ENCODE data around the gene ITPR2.

The ITPR2 gene

DNA sequence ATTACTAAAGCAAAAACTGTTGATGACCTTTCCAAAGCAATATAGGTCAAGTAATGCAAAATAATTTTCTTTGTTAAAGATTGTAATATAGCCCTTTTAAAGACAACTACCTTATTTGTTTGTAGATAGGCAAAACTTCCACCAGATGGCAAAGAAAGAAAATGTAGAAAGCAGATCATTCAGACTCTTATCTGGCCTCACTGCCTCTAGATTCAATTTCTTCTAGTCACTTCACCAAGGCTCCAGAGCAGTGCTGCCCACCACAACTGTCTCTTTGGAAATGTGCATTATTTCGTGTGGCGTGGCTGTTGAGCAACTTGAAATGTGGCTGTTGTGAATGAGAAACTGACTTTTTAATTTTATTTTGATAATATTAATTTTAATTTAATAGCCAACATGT is 127.1 kb downstream of the ITPR2 start:
- no peak for DNase-seq (ENCODE audit: extremely low spot score)
- TF ChIP-seq, protein P1, sequence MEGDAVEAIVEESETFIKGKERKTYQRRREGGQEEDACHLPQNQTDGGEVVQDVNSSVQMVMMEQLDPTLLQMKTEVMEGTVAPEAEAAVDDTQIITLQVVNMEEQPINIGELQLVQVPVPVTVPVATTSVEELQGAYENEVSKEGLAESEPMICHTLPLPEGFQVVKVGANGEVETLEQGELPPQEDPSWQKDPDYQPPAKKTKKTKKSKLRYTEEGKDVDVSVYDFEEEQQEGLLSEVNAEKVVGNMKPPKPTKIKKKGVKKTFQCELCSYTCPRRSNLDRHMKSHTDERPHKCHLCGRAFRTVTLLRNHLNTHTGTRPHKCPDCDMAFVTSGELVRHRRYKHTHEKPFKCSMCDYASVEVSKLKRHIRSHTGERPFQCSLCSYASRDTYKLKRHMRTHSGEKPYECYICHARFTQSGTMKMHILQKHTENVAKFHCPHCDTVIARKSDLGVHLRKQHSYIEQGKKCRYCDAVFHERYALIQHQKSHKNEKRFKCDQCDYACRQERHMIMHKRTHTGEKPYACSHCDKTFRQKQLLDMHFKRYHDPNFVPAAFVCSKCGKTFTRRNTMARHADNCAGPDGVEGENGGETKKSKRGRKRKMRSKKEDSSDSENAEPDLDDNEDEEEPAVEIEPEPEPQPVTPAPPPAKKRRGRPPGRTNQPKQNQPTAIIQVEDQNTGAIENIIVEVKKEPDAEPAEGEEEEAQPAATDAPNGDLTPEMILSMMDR (IDR thresholded peaks at IDR 0.05; ENCODE audit: control extremely low read depth, extremely low read depth, low read depth, missing control alignments) = no peak
- POLR2A ChIA-PET = no interaction called here
- CTCF ChIA-PET = no interaction called here

DNA sequence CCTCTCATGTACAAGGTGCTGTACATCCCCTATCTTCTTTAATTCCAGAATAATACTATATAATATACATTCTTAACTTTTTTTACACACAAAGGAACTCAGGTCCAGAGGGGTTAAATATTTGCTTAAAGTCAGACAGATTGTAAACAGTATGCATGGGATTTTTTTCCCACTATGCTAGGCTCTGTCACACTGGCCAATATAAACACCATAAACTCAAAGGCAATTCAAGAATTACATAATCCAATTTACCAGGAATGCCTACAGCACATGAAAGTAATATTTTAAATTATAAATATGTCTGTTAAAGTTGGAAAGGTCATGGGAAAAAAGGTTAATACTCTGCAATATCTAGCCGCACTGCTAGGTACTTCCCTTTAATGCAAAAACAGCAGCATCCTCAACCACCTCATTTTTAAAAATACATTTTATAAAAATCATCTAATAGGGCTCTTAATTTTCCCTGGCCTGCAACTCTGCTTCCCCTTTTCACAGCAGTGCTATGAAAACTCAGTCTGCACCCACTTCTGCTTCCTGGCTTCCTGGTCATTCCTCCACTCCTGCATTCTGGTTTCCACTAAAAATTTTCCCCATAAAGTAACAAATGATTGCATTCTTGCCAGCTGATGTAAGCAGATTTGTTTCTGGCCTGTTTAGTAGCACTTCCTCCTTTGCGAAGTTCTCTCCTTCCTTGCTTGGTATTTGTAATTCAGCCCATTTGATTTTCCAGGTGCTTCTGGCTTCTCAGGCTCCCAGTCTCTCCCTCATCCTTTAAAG is 128.1 kb downstream of the ITPR2 start:
- ChIA-PET POLR2A (no interaction called here), CTCF (no interaction called here)
- TF ChIP-seq, protein P1 (IDR thresholded peaks at IDR 0.05; ENCODE audit: control extremely low read depth, extremely low read depth, low read depth, missing control alignments) = no peak
- no peak for DNase-seq (ENCODE audit: extremely low spot score)

DNA sequence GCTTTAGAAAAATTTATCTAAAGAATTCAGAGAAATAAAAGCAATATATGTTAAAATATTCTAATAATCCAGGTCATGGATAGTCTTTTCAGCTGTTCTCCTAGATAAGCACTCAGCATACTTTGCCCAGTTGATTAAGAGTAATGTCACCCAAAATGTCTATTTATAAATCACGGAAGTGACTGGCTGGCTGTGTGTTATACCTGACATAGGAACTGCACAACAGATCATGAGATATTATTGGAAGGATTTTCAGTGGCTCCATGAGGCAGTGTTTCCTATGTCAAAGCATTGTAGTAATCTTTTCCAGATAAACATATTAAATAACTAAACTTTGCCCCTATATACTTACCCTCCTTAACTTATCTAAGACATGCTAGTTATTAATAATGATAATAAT is 128.8 kb downstream of the ITPR2 start:
- POLR2A ChIA-PET = no interaction called here
- CTCF ChIA-PET = no interaction called here
- DNase-seq (ENCODE audit: extremely low spot score) = no peak
- TF ChIP-seq, protein P1 (IDR thresholded peaks at IDR 0.05; ENCODE audit: control extremely low read depth, extremely low read depth, low read depth, missing control alignments) = no peak

DNA sequence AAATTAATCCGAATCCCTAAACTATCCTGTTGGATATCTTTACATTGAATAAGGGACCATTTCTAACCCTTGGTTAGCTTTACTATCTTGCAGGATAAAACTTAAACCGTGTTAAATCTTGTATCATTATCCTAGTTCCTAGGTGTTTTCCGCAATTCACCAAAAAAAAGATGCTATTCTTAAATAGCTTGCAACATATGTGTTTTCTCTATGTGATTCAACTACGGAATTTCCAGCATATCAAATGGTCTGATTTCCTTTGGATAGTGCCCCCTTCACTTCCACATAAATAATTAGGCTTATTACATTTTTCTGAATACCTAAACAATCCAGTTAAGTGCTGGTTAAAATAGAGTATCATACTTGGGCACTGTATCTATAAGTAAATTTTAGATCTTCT is 130.3 kb downstream of the ITPR2 start:
- POLR2A ChIA-PET = no interaction called here
- CTCF ChIA-PET = interaction anchor here (1.6 to 2.5 kb wide), 4 partner anchors 17 to 580 kb away, joined by 3 to 8 read pairs (median 6); partner anchors contain the start of gene ITPR2
- no peak for DNase-seq (ENCODE audit: extremely low spot score)
- TF ChIP-seq, protein P1 (IDR thresholded peaks at IDR 0.05; ENCODE audit: control extremely low read depth, extremely low read depth, low read depth, missing control alignments) = no peak

DNA sequence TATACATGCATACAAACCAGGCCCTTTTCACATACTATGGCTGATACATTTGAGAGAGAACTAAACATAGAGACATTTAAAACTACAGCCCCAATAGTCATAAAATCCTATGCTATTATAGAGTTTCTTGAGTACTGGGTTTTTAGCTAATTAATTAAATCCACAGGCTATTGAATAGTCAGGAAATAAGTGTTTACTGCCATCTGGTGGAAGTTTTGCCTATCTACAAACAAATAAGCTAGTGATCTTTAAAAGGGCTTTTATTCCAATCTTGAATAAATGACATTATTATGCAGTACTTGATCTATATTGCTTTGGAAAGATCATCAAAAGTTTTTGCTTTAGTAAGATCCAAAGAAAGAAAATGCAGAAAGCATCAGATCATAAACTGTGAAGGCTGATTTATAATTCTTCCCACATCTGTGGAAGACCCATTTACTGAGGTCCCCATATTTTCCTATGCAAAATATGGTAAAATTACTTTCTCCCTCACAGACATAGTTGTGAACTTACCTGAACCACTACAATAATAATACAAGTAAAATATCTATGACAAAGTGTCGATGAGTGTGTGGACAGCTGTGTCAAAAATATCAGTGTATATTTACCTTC is 131.3 kb downstream of the ITPR2 start:
- DNase-seq (ENCODE audit: extremely low spot score) = peak; percentile 15
- CTCF ChIA-PET = interaction anchor here (0.7 to 2.5 kb wide), 22 partner anchors 9 to 604 kb away, joined by 3 to 18 read pairs (median 4); partner anchors contain the start of gene ITPR2
- POLR2A ChIA-PET = no interaction called here
- TF ChIP-seq, protein P1 (IDR thresholded peaks at IDR 0.05; ENCODE audit: control extremely low read depth, extremely low read depth, low read depth, missing control alignments) = peak; percentile 28

DNA sequence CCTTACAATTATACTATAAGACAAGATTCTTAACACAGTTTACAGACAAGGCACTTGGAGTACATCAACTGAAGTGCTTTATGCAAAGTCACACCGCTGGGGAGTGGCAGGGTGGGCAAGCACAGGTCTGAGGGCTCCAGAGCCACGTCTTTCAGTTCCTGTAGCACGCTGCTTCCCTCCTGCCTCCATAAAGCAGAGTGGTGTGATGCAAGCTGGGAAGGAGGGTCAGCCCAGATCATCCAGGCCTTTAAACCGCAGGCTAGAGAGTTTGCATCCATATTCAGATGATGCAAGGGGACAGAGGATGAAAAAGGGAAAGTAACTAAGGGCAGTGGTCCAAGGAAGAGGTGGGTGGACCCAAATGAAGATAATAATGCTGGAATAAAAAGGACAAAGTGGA is 132.6 kb downstream of the ITPR2 start:
- TF ChIP-seq, protein P1 (IDR thresholded peaks at IDR 0.05; ENCODE audit: control extremely low read depth, extremely low read depth, low read depth, missing control alignments) = no peak
- DNase-seq (ENCODE audit: extremely low spot score) = no peak
- ChIA-PET POLR2A (no interaction called here), CTCF (interaction anchor here (1.5 to 2.5 kb wide), 4 partner anchors 9 to 15 kb away, joined by 5 to 18 read pairs (median 11); no protein-coding TSS in a partner anchor)

Measured in GM10248 (cell line).